GOT3 (cell line): ENCODE measurements around the gene ERICH4.
"Not testable (repeated sequence)": the region's sequence is repeated elsewhere in the genome, so short reads cannot be mapped to it uniquely, and the experiment has no call there.

Experiments used
- DNase-seq: peaks from one replicate; lab custom pipeline; 2025; ENCODE audit warnings: mixed read lengths; lab: John Stamatoyannopoulos, UW

The ERICH4 gene

GRCh38 chr19:41478875-41479756 lies 36.2 kb downstream of the ERICH4 start:
- DNase-seq: no peak

GRCh38 chr19:41479757-41480191 lies 36.8 kb downstream of the ERICH4 start:
- DNase-seq: no peak

- no peak for DNase-seq
Measured at GRCh38 chr19:41480336-41480735, 37.4 kb downstream of the ERICH4 start.

GRCh38 chr19:41484822-41485221 lies 41.9 kb downstream of the ERICH4 start:
- DNase-seq: no peak

- not testable (repeated sequence) for DNase-seq
Measured at GRCh38 chr19:41486953-41487352, 44.0 kb downstream of the ERICH4 start.

- no peak for DNase-seq
Measured at GRCh38 chr19:41492843-41493242, 49.9 kb downstream of the ERICH4 start.
